NCI-H1436 (cell line): ENCODE results near the gene TOX2.

Experiments used
- DNase-seq: peaks from one replicate; lab custom pipeline; 2025; lab: John Stamatoyannopoulos, UW

TOX2 gene

DNA sequence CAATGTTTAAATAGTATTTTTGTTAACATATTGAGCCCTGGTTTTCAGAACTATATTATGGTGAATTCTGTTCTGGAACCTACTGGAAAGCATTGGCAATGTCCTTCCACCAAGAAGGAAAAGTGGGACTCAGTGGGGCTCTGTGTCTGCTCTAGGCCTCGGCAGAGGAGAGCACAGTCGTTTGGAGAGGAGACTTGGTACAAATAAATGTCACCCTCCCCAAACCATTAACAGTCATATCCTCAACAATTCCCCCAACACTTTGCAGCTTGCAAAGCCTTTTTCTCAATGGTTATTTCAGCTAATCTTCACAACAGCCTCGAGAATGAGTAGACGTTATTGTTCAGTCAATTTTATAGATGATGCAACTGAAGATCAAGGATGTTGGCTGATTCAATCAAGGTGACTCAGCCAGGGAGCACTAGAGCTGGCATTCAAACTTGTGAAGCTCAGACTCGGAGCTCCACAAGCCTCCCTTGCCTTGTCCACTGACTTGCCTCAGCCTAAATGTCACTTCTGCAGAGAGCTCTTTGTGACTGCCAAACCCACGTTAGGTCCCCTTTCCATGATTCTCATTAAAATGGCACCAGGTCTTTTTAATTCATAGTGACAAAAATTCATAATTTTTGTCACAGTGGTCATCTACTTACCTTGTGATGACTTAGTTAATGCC, 60.6 kb downstream of the TOX2 start:
- DNase-seq = no peak

DNA sequence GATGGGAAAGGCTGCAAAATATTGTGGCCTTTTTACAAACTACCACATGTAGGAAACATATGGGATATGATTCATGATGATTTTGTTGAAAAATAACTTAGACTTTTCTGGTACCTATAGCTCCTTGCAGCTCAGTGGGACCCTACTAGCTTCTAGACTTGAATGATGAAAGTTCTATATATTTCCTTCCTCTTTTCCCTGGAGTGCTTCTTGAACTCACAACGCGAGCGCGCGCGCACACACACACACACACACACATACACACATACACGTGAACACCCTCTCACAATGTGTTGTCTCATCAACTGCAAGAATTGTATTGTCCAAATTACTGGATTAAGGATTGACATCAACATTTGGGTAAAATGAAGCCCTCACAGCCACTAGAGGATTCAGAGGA, 61.9 kb downstream of the TOX2 start:
- DNase-seq = no peak

DNA sequence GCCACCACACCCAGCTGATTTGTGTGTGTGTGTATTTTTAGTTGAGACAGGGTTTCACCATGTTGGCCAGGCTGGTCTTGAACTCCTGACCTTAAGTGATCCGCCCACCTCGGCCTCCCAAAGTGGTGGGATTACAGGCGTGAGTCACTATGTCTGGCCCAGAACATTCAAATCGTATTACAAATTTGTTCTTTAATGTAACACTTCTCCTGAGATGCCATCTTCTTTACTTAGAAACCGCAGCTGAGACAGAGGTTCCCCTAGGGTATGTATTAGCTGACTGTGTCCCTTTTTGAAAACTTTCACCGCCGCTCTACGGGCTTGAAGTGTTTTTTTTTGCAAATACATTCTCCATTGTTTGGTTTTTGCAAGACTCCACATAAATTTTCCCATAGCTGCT, 62.6 kb downstream of the TOX2 start:
- DNase-seq = no peak

DNA sequence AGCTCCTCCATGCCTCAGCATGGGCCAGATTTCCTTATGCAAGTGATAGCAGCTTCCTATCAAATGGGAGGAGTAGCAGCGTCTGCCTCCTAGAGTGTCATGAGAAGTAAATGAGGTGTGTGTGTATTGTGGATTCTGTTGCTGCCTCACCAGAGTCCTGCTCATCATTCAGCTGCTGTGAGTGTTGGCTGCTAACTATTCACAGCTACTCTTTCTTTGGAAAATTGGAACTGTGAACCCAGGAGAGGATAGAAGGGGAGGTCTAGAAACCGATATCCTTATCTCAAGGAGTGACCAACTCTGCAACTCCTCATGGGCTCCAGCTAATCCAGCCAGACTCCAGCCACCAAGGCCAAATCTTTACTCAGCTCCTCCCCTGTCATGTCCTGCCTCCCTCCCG, 63.3 kb downstream of the TOX2 start:
- DNase-seq = no peak

- no peak for DNase-seq
Observed at GRCh38 chr20:43979576-43980105, 65.0 kb downstream of the TOX2 start.

- DNase-seq = no peak
Observed at GRCh38 chr20:43981540-43981939, 66.9 kb downstream of the TOX2 start.

DNA sequence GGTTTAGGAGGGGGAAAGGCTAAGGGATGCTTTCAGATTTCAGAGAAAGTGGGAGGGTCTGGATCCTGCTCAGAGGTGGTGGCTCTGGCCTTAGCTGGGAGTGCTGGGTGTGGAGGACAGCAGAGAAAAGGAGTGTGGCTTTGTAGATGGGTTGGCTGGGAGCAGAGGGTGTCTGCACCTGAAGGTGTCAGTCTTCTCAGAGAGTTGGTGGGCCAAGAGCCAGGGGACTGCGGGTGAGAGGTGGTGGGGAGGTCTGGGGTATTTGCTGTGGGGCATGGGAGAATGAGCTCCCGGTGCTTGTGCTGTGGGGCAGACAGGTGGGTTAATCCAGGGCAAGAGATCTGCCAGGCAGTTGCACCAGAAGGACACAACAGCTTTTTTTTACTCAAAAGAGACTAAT, 67.4 kb downstream of the TOX2 start:
- DNase-seq = no peak

GRCh38 chr20:43982886-43983285, 68.2 kb downstream of the TOX2 start:
- no peak for DNase-seq

GRCh38 chr20:43983359-43983758, 68.7 kb downstream of the TOX2 start:
- DNase-seq = no peak

DNA sequence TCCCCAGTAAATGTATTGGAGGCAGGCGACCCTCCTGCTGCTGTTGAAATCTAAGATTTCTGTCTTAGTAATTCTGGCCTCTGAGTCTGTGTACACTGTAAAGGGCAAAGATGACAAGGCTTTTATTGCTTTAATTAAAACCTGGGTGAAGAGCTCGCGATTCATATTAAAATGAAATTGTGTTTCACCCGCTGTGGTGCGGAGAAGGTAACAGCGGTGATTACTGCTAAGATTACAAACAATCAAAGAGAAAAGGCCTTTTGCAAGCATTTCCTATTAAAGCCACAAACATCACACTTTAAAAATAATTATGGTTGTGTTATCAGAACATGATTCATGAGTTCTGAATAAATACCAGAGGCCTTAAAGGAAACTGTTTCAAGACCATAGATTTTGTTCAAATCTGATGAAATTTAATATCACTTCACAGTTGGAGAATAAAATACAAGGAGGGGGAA, 69.3 kb downstream of the TOX2 start:
- DNase-seq = peak; percentile 56

- DNase-seq = no peak
Observed at GRCh38 chr20:43984587-43984986, 69.9 kb downstream of the TOX2 start.

DNA sequence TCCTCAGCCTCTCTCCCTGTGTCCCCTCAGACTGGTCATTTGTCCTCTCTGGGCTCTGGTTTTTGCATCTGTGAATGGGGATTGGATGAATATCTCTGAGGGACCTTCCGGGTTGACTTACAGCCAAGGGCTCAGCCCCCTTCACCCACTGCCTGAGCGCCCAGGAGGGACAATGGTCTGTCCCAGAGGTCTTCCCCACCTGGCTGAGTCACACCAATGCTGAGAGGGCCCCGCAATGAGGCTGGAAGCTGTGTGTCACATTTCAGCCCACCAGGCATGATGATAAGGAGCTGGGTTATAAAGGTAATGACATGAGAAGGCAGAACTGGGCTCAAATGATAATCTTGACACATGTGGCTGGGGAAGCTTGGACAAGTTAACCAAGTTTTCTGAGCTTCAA, 70.5 kb downstream of the TOX2 start:
- no peak for DNase-seq

DNA sequence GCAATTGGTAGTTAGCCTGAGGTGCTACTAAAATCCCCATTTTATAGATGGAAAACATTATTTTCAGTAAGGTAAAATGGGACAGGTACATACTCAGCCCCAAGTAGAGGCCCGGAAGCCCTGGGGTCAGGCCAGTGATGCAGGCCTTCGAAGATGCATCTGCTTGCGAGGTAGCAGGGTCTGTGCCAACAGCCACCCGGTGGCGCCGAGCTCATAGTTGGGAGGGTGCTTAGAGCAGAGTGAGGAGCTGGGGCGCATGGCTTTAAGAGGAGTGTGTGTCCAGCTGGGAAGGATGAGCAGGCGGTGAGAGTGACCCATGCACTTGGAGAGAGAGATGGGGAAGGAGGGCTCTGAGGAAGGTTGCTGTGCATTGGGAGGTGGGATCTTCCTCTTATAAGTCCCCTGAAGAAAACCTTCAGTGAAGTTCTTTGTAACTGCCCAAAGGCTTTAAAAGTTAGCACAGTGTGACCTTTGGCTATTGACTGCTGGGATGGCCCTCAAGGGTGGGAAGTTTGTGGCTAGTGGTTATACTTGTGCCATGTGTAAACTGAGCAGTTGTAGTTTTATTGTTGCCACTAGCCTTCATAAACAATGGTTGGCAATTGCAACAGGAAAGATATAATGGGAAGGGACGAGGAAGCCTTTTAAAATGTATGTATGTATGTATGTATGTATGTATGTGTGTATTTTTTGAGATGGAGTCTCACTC, 71.1 kb downstream of the TOX2 start:
- no peak for DNase-seq

- DNase-seq = no peak
Observed at GRCh38 chr20:43987018-43987417, 72.4 kb downstream of the TOX2 start.

- peak; percentile 11 for DNase-seq
Observed at GRCh38 chr20:43987531-43987930, 72.9 kb downstream of the TOX2 start.

GRCh38 chr20:43988451-43988850, 73.8 kb downstream of the TOX2 start:
- DNase-seq = no peak

DNA sequence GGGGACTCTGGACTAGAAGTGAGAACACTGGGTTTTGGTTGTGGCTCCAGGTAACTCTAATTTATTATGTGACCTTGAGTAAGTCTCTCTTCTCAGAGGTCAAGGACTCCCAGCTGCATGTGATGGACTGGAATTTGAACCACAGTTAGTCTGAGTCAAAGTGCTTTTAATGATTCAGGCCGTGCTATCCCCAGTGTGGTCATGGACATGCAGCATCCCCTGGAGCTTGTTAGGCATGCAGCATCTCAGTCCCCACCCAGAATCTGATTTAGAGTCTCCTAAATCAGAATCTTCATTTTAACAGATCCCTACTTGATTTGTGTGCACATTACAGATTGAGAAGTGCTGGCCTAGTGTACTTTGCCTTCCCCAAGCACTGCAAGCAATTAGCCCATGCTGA, 74.2 kb downstream of the TOX2 start:
- no peak for DNase-seq

GRCh38 chr20:43991261-43991660, 76.6 kb downstream of the TOX2 start:
- no peak for DNase-seq

DNA sequence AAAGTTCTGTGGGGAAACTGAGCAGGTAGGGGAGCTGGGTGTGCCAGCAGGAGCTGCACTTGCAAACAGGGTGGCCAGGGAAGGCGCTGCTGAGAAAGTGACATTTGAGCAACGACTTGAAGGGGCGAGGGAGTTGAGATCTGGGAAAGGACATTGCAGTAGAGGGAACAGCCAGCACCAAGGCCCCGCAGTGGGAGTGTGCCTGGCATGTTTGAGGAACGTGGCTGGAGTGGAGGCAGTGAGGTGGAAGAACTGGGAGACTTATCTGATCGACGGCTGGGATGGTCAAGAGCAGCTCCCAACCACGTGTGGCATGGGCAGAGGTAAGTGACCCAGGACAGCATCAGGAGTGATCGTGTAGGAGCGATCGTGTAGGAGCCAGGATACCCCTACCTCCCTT, 77.3 kb downstream of the TOX2 start:
- no peak for DNase-seq

DNA sequence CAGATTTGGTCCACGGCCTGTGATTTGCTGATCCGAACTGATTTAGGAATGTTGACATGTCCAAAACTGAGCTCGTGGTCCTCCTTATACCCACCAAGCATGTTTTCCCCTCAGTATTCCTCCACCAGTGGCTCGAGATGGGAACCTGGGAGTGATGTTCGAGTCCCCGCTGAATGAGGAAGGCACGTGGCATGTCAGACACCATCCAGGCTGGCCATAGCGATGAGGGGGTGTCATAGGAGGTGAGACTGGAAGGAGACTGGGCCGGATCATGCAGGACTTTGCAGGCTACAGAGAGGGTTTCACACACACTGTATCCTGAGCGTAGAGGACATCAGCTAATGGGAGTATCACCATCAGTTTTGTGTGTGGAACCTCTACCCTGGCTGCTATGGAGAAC, 78.2 kb downstream of the TOX2 start:
- DNase-seq = no peak

DNA sequence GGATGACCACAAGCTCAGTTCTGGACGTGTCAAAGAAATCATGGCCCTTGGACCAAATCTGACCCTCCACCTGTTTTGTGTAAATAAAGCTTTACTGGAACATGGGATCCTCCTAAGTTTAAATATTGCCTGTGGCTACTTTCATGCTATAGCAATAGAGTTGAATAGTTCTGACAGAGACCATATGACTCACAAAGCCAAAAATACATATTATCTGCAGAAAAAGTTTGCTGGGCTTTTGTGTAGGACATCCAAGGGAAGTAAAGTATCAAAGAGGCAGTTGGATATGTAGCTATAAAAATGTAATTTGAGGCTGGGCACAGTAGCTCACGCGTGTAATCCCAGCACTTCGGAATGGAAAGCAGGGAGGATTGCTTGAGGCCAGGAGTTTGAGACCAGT, 78.9 kb downstream of the TOX2 start:
- no peak for DNase-seq

DNA sequence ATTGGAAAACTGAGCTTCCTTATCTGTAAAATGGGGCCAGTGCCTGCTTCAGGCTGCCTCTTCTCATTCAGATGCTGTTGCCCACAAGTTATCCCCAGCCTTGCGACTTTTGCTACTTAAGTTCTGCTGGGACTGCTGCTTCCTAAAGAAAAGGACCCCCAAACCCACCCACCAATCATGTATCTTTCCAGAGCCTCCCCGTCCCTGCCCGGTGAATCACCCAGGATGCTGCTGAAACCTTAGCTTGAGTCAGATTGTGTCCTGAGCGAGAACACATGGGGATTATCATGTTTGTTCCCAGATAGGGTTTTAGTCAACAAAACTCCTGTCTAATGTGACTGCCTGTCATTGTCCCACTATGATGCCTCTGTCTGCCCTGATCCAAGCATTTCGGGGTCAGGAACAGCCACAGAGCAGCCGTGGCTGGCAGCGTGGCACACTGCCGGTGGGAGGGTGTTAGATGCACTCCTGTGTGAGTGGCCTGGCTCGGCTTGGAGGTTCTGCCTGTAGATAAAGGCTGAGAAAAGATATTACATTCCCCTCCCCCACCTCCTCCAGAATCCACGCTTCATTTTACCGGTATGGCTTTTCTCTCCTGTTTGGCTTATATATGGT, 79.9 kb downstream of the TOX2 start:
- DNase-seq = no peak

DNA sequence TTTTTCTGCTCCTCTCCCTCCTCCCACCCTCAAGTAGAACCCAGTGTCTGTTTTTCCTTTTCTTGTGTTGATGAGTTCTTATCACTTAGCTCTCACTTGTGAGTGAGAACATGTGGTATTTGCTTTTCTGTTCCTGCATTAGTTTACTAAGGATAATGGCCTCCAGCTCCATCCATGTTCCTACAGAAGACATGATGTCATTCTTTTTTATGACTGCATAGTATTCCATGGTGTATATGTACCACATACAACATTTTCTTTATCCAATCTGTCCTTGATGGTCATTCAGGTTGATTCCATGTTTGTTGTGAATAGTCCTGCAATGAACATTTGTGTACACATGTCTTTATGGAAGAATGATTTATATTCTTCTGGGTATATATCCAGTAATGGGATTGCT, 81.0 kb downstream of the TOX2 start:
- no peak for DNase-seq
